IMR-90 (cell line): ENCODE measurements around the gene MRTFB. TPM values are rescaled to one million over a fixed set of nuclear protein-coding genes. Genes with fewer than 3 reads are reported as not detected.

ENCODE experiments used
- ATAC-seq: fragments of 200-7000 bp; cut with Tn5 transposase; 2 replicates; pipeline ENCODE4 v1.9.1; 2020; ENCODE audit warnings: low read depth, mild to moderate bottlenecking, moderate library complexity
- BruUV-seq: library from RNA; stranded (reverse); fragments of 400-500 nt; replicated peaks from 2 replicates; lab custom pipeline; 2021; lab: Mats Ljungman, UMichigan
- CTCF ChIA-PET: fragments of 300-600 bp; formaldehyde crosslinking; extraction: SDS; loops from one replicate; lab custom pipeline; 2021; ENCODE audit warnings: antibody characterized with exemption; lab: Yijun Ruan, JAX
- POLR2A ChIA-PET: fragments of 300-600 bp; sonication (Branson Sonifier 250); formaldehyde crosslinking; loops from one replicate; lab custom pipeline; 2022; ENCODE audit warnings: antibody characterized with exemption; ENCODE audit not compliant: unreplicated experiment; lab: Charles Lee
- DNase-seq: peaks from one replicate; pipeline ENCODE4 v3.0.0; 2013
- H2AFZ ChIP-seq: replicated peaks from 2 replicates; pipeline ENCODE3; 2013; ENCODE audit warnings: low read length, mild to moderate bottlenecking; ENCODE audit not compliant: poor library complexity
- H2AK5ac ChIP-seq: 2 replicates; pipeline ENCODE4 v1.6.1; 2013; ENCODE audit warnings: low read depth, low read length, inconsistent platforms
- H2AK9ac ChIP-seq: replicated peaks from 2 replicates; pipeline ENCODE3; 2013; ENCODE audit warnings: mild to moderate bottlenecking, low read depth, low read length, moderate library complexity; ENCODE audit not compliant: poor library complexity
- H2BK120ac ChIP-seq: 2 replicates; pipeline ENCODE4 v1.6.1; 2013; ENCODE audit warnings: low read depth, low read length, inconsistent platforms
- H2BK15ac ChIP-seq: 3 replicates; pipeline ENCODE4 v1.6.1; 2013; ENCODE audit warnings: low read depth, low read length, inconsistent platforms
- H2BK20ac ChIP-seq: 2 replicates; pipeline ENCODE4 v1.6.1; 2013; ENCODE audit warnings: low read depth, mild to moderate bottlenecking, inconsistent platforms, low read length, moderate library complexity
- H2BK5ac ChIP-seq: 2 replicates; pipeline ENCODE4 v1.6.1; 2013; ENCODE audit warnings: mild to moderate bottlenecking, low read depth, low read length, inconsistent platforms; ENCODE audit not compliant: poor library complexity, severe bottlenecking
- H3K14ac ChIP-seq: replicated peaks from 2 replicates; pipeline ENCODE4 v1.6.1; 2013; ENCODE audit warnings: low read depth, low read length, inconsistent platforms
- H3K18ac ChIP-seq: 2 replicates; pipeline ENCODE4 v1.6.1; 2013; ENCODE audit warnings: low read depth, low read length, control low read depth
- H3K23ac ChIP-seq: 2 replicates; pipeline ENCODE4 v1.6.1; 2013; ENCODE audit warnings: low read depth, low read length, inconsistent platforms
- H3K27ac ChIP-seq: 2 replicates; pipeline ENCODE4 v1.5.1; 2013; ENCODE audit warnings: mild to moderate bottlenecking, control low read depth, low read length; ENCODE audit not compliant: insufficient read depth
- H3K27me3 ChIP-seq: 2 replicates; pipeline ENCODE4 v1.6.1; 2013; ENCODE audit warnings: low read length; ENCODE audit not compliant: control insufficient read depth, insufficient read depth
- H3K36me3 ChIP-seq: 2 replicates; pipeline ENCODE4 v1.6.1; 2013; ENCODE audit warnings: low read length, mixed read lengths; ENCODE audit not compliant: control insufficient read depth, insufficient read depth
- H3K4ac ChIP-seq: 2 replicates; pipeline ENCODE4 v1.6.1; 2013; ENCODE audit warnings: low read depth, low read length, inconsistent platforms
- H3K4me1 ChIP-seq: 2 replicates; pipeline ENCODE4 v1.6.1; 2013; ENCODE audit warnings: low read length, mixed read lengths; ENCODE audit not compliant: control insufficient read depth, insufficient read depth
- H3K4me2 ChIP-seq: 2 replicates; pipeline ENCODE4 v1.6.1; 2013; ENCODE audit warnings: low read depth, mild to moderate bottlenecking, control low read depth, low read length, moderate library complexity
- H3K4me3 ChIP-seq: 2 replicates; pipeline ENCODE4 v1.5.1; 2013; ENCODE audit warnings: low read depth, mild to moderate bottlenecking, control low read depth, low read length, moderate library complexity; ENCODE audit not compliant: insufficient read depth
- H3K56ac ChIP-seq: 2 replicates; pipeline ENCODE4 v1.6.1; 2013; ENCODE audit warnings: low read length, inconsistent platforms; ENCODE audit not compliant: insufficient read depth; ENCODE audit errors: extremely low read depth
- H3K79me1 ChIP-seq, 2 experiments: 2 replicates each; pipeline ENCODE4 v1.6.1; 2013; ENCODE audit warnings: low read length in 2 of 2, inconsistent platforms in 1 of 2, low read depth in 1 of 2
- H3K9ac ChIP-seq: 2 replicates; pipeline ENCODE4 v1.6.1; 2013; ENCODE audit warnings: low read depth, low read length, control low read depth
- H3K9me1 ChIP-seq: 2 replicates; pipeline ENCODE4 v1.6.1; 2013; ENCODE audit warnings: low read length, inconsistent platforms; ENCODE audit not compliant: insufficient read depth
- H3K9me3 ChIP-seq: 2 replicates; pipeline ENCODE4 v1.6.1; 2013; ENCODE audit warnings: low read length; ENCODE audit not compliant: control insufficient read depth, insufficient read depth
- H4K20me1 ChIP-seq: 2 replicates; pipeline ENCODE4 v1.6.1; 2013; ENCODE audit warnings: low read length, inconsistent platforms; ENCODE audit not compliant: insufficient read depth
- H4K5ac ChIP-seq: 2 replicates; pipeline ENCODE4 v1.6.1; 2013; ENCODE audit warnings: mild to moderate bottlenecking, low read depth, low read length, control low read depth
- H4K8ac ChIP-seq, 2 experiments: 2 replicates each; pipeline ENCODE4 v1.6.1; 2013; ENCODE audit warnings: low read depth in 2 of 2, low read length in 2 of 2, control low read depth in 1 of 2, inconsistent platforms in 1 of 2
- H4K91ac ChIP-seq: 2 replicates; pipeline ENCODE4 v1.6.1; 2013; ENCODE audit warnings: low read depth, low read length, inconsistent platforms; ENCODE audit not compliant: insufficient read depth
- CHD1 ChIP-seq: IDR thresholded peaks from 2 replicates; pipeline ENCODE4 v1.6.1; 2012; ENCODE audit warnings: low read depth, low read length, improper control_type of control experiment
- MAZ ChIP-seq: IDR thresholded peaks from 2 replicates; pipeline ENCODE4 v1.6.1; 2012; ENCODE audit warnings: low read depth, mild to moderate bottlenecking, low read length, improper control_type of control experiment, moderate library complexity, borderline replicate concordance
- RCOR1 ChIP-seq: IDR thresholded peaks from 2 replicates; pipeline ENCODE4 v1.6.1; 2012; ENCODE audit warnings: mild to moderate bottlenecking, low read length, improper control_type of control experiment; ENCODE audit not compliant: insufficient replicate concordance
- WGBS, 2 experiments: methylation state at CpG; one replicate each; pipeline versions ENCODE4 v1.1.5 to v1.1.7; 2013; ENCODE audit warnings: missing lambda C conversion rate in 2 of 2; ENCODE audit not compliant: insufficient read length in 1 of 2; ENCODE audit errors: extremely low coverage in 2 of 2; 5-methylcytosine and 5-hydroxymethylcytosine counted together
- dilution Hi-C: fragments of 300-500 bp; cut with HindIII; formaldehyde crosslinking; loops from one replicate; pipeline ENCODE4 v1.14.3; 2018; ENCODE audit warnings: low sequenced_read_pairs; ENCODE audit not compliant: unreplicated experiment
- in situ Hi-C: fragments of 300-500 bp; cut with MboI; formaldehyde crosslinking; loops from 3 replicates; pipeline ENCODE4 v1.14.3; 2019; ENCODE audit warnings: low sequenced_read_pairs, inconsistent platforms, mixed read lengths
- intact Hi-C: fragments of 100-400 bp; cut with micrococcal nuclease; formaldehyde crosslinking; loops from 2 replicates; pipeline ENCODE4 v1.10.0; 2022
- polyA plus RNA-seq, 3 experiments: library from polyadenylated mRNA; depleted of rRNA; stranded (reverse); fragments of >200 nt; gene quantifications; 2 replicates each; pipeline ENCODE4 v1.2.3, GENCODE V29; 2012; ENCODE audit warnings: low replicate concordance in 1 of 3
- total RNA-seq: library from RNA; depleted of rRNA; stranded (reverse); fragments of >200 nt; gene quantifications from 2 replicates; pipeline ENCODE4 v1.2.3, GENCODE V29; 2012

Gene MRTFB
- total and polyA plus RNA-seq, 2 of the 4 experiments (the other 2 are of a cell fraction), result 4.4 to 5.4 TPM

DNA sequence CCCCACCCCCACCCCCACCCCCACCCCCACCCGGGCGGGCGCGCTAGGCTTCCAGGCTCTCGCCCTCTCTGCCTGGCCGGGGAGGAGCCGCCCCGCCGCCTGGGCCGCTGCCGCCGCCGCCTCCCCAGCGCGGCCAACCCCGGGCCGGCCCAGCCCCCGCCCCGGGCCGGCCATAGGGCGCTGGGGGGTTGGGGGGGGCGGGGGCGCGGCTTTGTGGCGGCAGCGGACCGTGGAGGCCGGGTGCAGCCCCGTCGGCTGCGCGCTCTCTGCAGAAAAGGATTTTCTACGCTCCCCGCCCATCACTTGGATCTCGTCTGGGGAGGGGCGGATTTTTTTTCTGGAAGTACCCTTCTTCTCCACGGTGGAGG, 230.9 kb downstream of the MRTFB start:
- Histone ChIP-seq H3K4me3 (peak overlapping the region; percentile 95), H3K36me3 (no peaks in the 10 kb centered on the region), H3K79me1 (peaks cover 10 to 37% of the 10 kb centered on the region in 2 experiments), H4K91ac (no peak overlapping the region), H3K4me1 (peaks cover 6% of the 10 kb centered on the region), H3K9me3 (no peaks in the 10 kb centered on the region), H2BK5ac (peak overlapping the region; percentile 77), H2BK15ac (no peak overlapping the region), H2AFZ (peak overlapping the region; percentile 88), H3K4me2 (0 out of 2 replicates have a peak overlapping the region, but pooled peaks have one; percentile 1), H2BK20ac (no peak overlapping the region), H2AK9ac (peak overlapping the region; percentile 76), H3K9ac (peak overlapping the region; percentile 60), H3K14ac (no peak overlapping the region), H3K27ac (peak overlapping the region; percentile 53; the same call in 1 of the 2 replicates), H3K23ac (no peak overlapping the region), H4K5ac (no peak overlapping the region), H4K8ac (no peak overlapping the region; a peak in 1 of 4 replicates), H3K9me1 (peaks cover 4% of the 10 kb centered on the region; the same call in 1 of the 2 replicates), H4K20me1 (peaks cover 34% of the 10 kb centered on the region), H3K56ac (no peak overlapping the region), H2BK120ac (no peak overlapping the region), H3K27me3 (no peaks in the 10 kb centered on the region), H3K18ac (no peak overlapping the region), H2AK5ac (no peak overlapping the region), H3K4ac (no peak overlapping the region)
- peak; percentile 86 for ATAC-seq
- peak; percentile 60 for DNase-seq
- no CpG with 5 or more reads among the region's 37 CpGs for WGBS, 2 experiments
- BruUV-seq, result no TSS peak
- dilution Hi-C loops, result no loop called here
- peak; percentile 64; the same call in 1 of the 2 replicates for TF ChIP-seq MAZ
- TF ChIP-seq RCOR1, result no peak
- no peak for TF ChIP-seq CHD1
- ChIA-PET POLR2A (no interaction called here), CTCF (no interaction called here)
- intact Hi-C loops, result loop anchor here (2.0 kb wide), 2 partner anchors 63 to 299 kb away; no protein-coding TSS in a partner anchor
- in situ Hi-C loops, result loop anchor here (10.0 kb wide), 1 partner anchor 93 kb away; no protein-coding TSS in a partner anchor
